GM12878 (cell line): ENCODE measurements around the gene MAFF. TPM values are rescaled to one million over a fixed set of nuclear protein-coding genes. Genes with fewer than 3 reads are reported as not detected.

ENCODE experiments used
- BHLHE40 ChIP-seq, 2 experiments: fragments of 450-650 bp in 1 of 2; IDR thresholded peaks; 2 replicates each; pipeline ENCODE4 v1.6.1; 2011 to 2017; ENCODE audit warnings: low read depth in 2 of 2, borderline replicate concordance in 1 of 2, improper control_type of control experiment in 1 of 2, low read length in 1 of 2, mild to moderate bottlenecking in 1 of 2
- CEBPB ChIP-seq, 2 experiments: fragments of 150-350 bp in 1 of 2; IDR thresholded peaks; 2 replicates each; pipeline ENCODE4 v1.6.1; 2012 to 2014; ENCODE audit warnings: low read depth in 2 of 2, low read length in 2 of 2, borderline replicate concordance in 1 of 2, inconsistent platforms in 1 of 2
- ETV6 ChIP-seq, 2 experiments: fragments of 450-650 bp in 1 of 2; IDR thresholded peaks in 1 of 2; conservative IDR thresholded peaks in 1 of 2; 2 replicates each; pipeline ENCODE4 v1.6.1; 2014; ENCODE audit warnings: antibody characterized with exemption in 1 of 2, borderline replicate concordance in 1 of 2, low read depth in 1 of 2, mild to moderate bottlenecking in 1 of 2, moderate library complexity in 1 of 2
- HDAC2 ChIP-seq: fragments of 200-600 bp; sonication (generic); IDR thresholded peaks from 2 replicates; pipeline ENCODE4 v1.6.1; 2017
- KLF5 ChIP-seq: fragments of 450-650 bp; IDR thresholded peaks from 2 replicates; pipeline ENCODE4 v1.6.1; 2014; ENCODE audit warnings: mild to moderate bottlenecking; ENCODE audit not compliant: partially characterized antibody
- MXI1 ChIP-seq: fragments of 150-350 bp; IDR thresholded peaks from 2 replicates; pipeline ENCODE4 v1.6.1; 2011; ENCODE audit warnings: low read depth, mild to moderate bottlenecking, inconsistent platforms, low read length, improper control_type of control experiment
- NFXL1 ChIP-seq: fragments of 450-650 bp; IDR thresholded peaks from 2 replicates; pipeline ENCODE4 v1.6.1; 2017; ENCODE audit warnings: antibody characterized with exemption, mild to moderate bottlenecking, borderline replicate concordance
- RFX5 ChIP-seq: IDR thresholded peaks from 2 replicates; pipeline ENCODE4 v1.6.1; 2011; ENCODE audit warnings: low read depth, low read length, improper control_type of control experiment
- SMAD5 ChIP-seq: IDR thresholded peaks from 2 replicates; pipeline ENCODE4 v1.6.1; 2016; ENCODE audit warnings: antibody characterized with exemption, low read depth
- SMARCA5 ChIP-seq: fragments of 450-650 bp; IDR thresholded peaks from 2 replicates; pipeline ENCODE4 v1.6.1; 2017; ENCODE audit warnings: mild to moderate bottlenecking
- SRF ChIP-seq, 2 experiments: IDR thresholded peaks; 2 replicates each; pipeline ENCODE4 v1.6.1; 2011; ENCODE audit warnings: low read depth in 2 of 2, low read length in 2 of 2, mild to moderate bottlenecking in 1 of 2, moderate library complexity in 1 of 2
- TCF12 ChIP-seq: IDR thresholded peaks from 2 replicates; pipeline ENCODE4 v1.6.1; 2011; ENCODE audit warnings: low read depth, mild to moderate bottlenecking, low read length
- TCF3 ChIP-seq: IDR thresholded peaks from 2 replicates; pipeline ENCODE4 v1.6.1; 2012; ENCODE audit warnings: low read depth, mild to moderate bottlenecking, low read length, borderline replicate concordance; ENCODE audit not compliant: insufficient read depth
- ZNF274 ChIP-seq: IDR thresholded peaks from one replicate; pipeline ENCODE4 v1.8.0; 2011; ENCODE audit not compliant: insufficient read length, insufficient read depth
- polyA plus RNA-seq, 11 experiments: library from polyadenylated mRNA; depleted of rRNA in 4 of 11; unstranded in 6 of 11; stranded (reverse) in 5 of 11; fragments of >200 nt; fragmentation: Nextera tagmentation in 4 of 11; fragmentation: Illumina TruSeq in 1 of 11; extraction: Ambion mirVana in 4 of 11; extraction: Trizol in 1 of 11; gene quantifications; 1 replicate in 1 of 11; 2 replicates in 10 of 11; pipeline versions ENCODE4 v1.2.1 to v1.2.3, GENCODE V29; 2011 to 2016; ENCODE audit warnings: inconsistent platforms in 2 of 11, missing spikeins in 2 of 11, low read depth in 1 of 11
- total RNA-seq, 4 experiments: library from RNA; depleted of rRNA in 3 of 4; stranded (reverse); fragments of >200 nt in 3 of 4; fragmentation: Illumina TruSeq in 1 of 4; extraction: Trizol in 1 of 4; gene quantifications; 2 replicates each; pipeline versions ENCODE4 v1.2.1 to v1.2.3, GENCODE V29; 2013 to 2021
- TF ChIP-seq, protein P1 (sequence below): IDR thresholded peaks from 2 replicates; pipeline ENCODE4 v1.6.1; 2012; ENCODE audit warnings: low read depth, low read length, improper control_type of control experiment
- TF ChIP-seq, protein P2 (sequence below): fragments of 450-650 bp; IDR thresholded peaks from 2 replicates; pipeline ENCODE4 v1.6.1; 2017; ENCODE audit warnings: low read depth, mild to moderate bottlenecking, moderate library complexity
- TF ChIP-seq, protein P3 (sequence below): fragments of 450-650 bp; IDR thresholded peaks from 2 replicates; pipeline ENCODE4 v1.6.1; 2018; ENCODE audit warnings: borderline replicate concordance, mild to moderate bottlenecking; ENCODE audit not compliant: partially characterized antibody
- TF ChIP-seq, protein P4 (sequence below): fragments of 150-350 bp; IDR thresholded peaks from 2 replicates; pipeline ENCODE4 v1.6.1; 2014; ENCODE audit warnings: mild to moderate bottlenecking, low read depth, low read length
- TF ChIP-seq, protein P5 (sequence below): fragments of 450-650 bp; formaldehyde crosslinking; IDR thresholded peaks from 2 replicates; pipeline ENCODE4 v1.4.0; 2020; ENCODE audit warnings: mild to moderate bottlenecking, moderate library complexity

MAFF gene
- total and polyA plus RNA-seq, 10 of the 15 experiments (the other 5 are each of a cell fraction or from before 2014, with no cell fraction given): 0.22 to 2.3 (median 0.81) TPM; not detected in 1

DNA sequence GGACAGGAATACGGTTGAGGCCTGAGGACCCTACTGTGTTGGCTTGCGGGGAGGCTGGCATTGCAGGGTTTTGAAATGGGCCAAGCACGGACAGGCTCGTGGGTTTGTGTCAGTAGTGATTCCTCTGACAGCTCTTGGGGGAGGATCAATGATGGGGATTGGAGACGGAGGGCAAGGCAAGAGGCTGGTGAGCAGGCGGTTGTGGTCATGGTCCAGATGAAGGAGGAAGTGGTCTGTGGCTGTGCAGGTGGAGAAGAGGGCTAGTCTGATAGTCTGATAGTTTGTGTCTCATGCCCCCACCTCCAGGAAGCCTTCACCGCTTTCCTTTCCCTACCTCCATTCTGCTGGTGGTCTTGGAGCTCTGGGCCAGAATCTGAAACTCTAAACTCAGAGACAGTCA, 3.0 kb downstream of the MAFF start (continued):
- TF ChIP-seq ETV6 (conservative IDR thresholded peaks at IDR 0.05 in 1 of 2, IDR thresholded peaks at IDR 0.05 in 1 of 2; ENCODE audit: borderline replicate concordance in 1 of 2, low read depth in 1 of 2) (no peak), KLF5 (no peak), BHLHE40 (IDR thresholded peaks at IDR 0.05; ENCODE audit: borderline replicate concordance in 1 of 2, low read depth in 2 of 2, low read length in 1 of 2) (peak; percentile 46 to 57), ZNF274 (no peak), NFXL1 (no peak), RFX5 (no peak), HDAC2 (no peak), TCF3 (0 out of 2 replicates have a peak, but pooled peaks have one; percentile 67), SRF (IDR thresholded peaks at IDR 0.05; ENCODE audit: low read depth in 2 of 2, low read length in 2 of 2) (no peak), MXI1 (no peak), TCF12 (peak; percentile 90), CEBPB (IDR thresholded peaks at IDR 0.05; ENCODE audit: borderline replicate concordance in 1 of 2, low read depth in 2 of 2, low read length in 2 of 2) (no peak), SMAD5 (no peak), SMARCA5 (0 out of 2 replicates have a peak, but pooled peaks have one; percentile 80)
- TF ChIP-seq, protein P1, sequence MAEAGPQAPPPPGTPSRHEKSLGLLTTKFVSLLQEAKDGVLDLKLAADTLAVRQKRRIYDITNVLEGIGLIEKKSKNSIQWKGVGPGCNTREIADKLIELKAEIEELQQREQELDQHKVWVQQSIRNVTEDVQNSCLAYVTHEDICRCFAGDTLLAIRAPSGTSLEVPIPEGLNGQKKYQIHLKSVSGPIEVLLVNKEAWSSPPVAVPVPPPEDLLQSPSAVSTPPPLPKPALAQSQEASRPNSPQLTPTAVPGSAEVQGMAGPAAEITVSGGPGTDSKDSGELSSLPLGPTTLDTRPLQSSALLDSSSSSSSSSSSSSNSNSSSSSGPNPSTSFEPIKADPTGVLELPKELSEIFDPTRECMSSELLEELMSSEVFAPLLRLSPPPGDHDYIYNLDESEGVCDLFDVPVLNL: no peak
- TF ChIP-seq, protein P2, sequence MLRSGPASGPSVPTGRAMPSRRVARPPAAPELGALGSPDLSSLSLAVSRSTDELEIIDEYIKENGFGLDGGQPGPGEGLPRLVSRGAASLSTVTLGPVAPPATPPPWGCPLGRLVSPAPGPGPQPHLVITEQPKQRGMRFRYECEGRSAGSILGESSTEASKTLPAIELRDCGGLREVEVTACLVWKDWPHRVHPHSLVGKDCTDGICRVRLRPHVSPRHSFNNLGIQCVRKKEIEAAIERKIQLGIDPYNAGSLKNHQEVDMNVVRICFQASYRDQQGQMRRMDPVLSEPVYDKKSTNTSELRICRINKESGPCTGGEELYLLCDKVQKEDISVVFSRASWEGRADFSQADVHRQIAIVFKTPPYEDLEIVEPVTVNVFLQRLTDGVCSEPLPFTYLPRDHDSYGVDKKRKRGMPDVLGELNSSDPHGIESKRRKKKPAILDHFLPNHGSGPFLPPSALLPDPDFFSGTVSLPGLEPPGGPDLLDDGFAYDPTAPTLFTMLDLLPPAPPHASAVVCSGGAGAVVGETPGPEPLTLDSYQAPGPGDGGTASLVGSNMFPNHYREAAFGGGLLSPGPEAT: peak; percentile 38; the same call in 1 of the 2 replicates
- TF ChIP-seq, protein P3, sequence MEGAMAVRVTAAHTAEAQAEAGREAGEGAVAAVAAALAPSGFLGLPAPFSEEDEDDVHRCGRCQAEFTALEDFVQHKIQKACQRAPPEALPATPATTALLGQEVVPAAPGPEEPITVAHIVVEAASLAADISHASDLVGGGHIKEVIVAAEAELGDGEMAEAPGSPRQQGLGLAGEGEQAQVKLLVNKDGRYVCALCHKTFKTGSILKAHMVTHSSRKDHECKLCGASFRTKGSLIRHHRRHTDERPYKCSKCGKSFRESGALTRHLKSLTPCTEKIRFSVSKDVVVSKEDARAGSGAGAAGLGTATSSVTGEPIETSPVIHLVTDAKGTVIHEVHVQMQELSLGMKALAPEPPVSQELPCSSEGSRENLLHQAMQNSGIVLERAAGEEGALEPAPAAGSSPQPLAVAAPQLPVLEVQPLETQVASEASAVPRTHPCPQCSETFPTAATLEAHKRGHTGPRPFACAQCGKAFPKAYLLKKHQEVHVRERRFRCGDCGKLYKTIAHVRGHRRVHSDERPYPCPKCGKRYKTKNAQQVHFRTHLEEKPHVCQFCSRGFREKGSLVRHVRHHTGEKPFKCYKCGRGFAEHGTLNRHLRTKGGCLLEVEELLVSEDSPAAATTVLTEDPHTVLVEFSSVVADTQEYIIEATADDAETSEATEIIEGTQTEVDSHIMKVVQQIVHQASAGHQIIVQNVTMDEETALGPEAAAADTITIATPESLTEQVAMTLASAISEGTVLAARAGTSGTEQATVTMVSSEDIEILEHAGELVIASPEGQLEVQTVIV: no peak
- TF ChIP-seq, protein P4, sequence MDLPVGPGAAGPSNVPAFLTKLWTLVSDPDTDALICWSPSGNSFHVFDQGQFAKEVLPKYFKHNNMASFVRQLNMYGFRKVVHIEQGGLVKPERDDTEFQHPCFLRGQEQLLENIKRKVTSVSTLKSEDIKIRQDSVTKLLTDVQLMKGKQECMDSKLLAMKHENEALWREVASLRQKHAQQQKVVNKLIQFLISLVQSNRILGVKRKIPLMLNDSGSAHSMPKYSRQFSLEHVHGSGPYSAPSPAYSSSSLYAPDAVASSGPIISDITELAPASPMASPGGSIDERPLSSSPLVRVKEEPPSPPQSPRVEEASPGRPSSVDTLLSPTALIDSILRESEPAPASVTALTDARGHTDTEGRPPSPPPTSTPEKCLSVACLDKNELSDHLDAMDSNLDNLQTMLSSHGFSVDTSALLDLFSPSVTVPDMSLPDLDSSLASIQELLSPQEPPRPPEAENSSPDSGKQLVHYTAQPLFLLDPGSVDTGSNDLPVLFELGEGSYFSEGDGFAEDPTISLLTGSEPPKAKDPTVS: no peak
- TF ChIP-seq, protein P5, sequence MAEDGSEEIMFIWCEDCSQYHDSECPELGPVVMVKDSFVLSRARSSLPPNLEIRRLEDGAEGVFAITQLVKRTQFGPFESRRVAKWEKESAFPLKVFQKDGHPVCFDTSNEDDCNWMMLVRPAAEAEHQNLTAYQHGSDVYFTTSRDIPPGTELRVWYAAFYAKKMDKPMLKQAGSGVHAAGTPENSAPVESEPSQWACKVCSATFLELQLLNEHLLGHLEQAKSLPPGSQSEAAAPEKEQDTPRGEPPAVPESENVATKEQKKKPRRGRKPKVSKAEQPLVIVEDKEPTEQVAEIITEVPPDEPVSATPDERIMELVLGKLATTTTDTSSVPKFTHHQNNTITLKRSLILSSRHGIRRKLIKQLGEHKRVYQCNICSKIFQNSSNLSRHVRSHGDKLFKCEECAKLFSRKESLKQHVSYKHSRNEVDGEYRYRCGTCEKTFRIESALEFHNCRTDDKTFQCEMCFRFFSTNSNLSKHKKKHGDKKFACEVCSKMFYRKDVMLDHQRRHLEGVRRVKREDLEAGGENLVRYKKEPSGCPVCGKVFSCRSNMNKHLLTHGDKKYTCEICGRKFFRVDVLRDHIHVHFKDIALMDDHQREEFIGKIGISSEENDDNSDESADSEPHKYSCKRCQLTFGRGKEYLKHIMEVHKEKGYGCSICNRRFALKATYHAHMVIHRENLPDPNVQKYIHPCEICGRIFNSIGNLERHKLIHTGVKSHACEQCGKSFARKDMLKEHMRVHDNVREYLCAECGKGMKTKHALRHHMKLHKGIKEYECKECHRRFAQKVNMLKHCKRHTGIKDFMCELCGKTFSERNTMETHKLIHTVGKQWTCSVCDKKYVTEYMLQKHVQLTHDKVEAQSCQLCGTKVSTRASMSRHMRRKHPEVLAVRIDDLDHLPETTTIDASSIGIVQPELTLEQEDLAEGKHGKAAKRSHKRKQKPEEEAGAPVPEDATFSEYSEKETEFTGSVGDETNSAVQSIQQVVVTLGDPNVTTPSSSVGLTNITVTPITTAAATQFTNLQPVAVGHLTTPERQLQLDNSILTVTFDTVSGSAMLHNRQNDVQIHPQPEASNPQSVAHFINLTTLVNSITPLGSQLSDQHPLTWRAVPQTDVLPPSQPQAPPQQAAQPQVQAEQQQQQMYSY: no peak
